ENCODE results near the gene SUGCT. TPM values are rescaled to one million over a fixed set of nuclear protein-coding genes. Genes with fewer than 3 reads are reported as not detected.
A peak's percentile ranks its signal among the peaks of the same experiment; 100 is the strongest.

SUGCT gene
- total RNA-seq, 1 experiment from 2014 or later = 2.1 TPM

DNA sequence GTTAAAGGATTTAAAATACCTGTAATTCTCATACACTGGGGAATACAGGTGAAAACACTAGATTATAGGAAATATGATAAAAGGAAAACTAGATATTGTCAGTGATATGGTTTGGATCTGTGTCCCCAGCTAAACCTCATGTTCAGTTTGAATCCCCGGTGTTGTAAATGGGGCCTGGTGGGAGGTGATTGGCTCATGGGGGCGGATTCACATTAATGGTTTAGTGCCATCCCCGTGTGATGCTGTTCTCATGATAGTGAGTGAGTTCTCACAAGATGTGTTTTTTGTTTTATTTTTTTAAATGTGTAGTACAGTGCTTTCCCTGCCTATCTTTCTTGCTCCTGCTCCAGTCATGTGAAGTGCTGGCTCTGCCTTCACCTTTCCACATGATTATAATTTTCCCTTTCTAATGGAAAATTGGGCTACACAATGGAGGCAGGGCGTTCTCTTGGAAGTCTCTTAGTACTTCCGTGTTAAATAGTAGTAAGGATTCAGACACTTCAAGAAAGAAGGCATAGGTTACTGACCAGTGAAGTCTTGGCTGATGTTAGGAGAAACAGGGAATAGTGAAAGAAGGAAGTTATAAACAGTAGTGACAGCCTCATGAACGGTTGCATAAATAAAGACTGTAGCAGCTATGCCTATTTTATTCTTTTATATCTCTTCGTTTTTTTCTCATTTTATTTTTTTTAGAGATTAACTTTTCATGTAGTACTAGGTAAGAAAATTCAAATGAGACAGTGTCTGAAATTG is 386.4 kb downstream of the SUGCT start:
- no peak for DNase-seq (ENCODE audit: low spot score)

DNA sequence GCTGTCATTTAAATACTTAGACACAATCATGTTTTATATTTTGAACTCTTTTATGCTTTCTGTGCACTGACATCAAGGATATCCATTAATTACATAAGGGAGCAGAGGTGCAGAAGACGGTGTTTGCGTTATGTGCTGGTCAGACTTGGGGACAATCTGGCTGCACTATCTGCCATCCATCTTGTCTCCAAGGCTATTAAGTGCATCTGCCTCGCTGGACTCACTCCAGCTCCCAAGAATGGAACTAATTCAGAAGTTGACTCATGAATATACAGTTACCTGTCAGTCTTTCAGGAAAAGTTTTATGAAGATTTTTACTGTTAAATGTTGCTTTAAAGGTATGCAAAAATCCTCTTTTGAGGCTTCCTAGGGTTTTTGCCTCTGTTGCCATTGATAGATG is 391.0 kb downstream of the SUGCT start:
- DNase-seq (ENCODE audit: low spot score) = no peak

GRCh38 chr7:40526951-40527715 is 392.3 kb downstream of the SUGCT start:
- DNase-seq (ENCODE audit: low spot score) = no peak

GRCh38 chr7:40527723-40528122 is 392.9 kb downstream of the SUGCT start:
- DNase-seq (ENCODE audit: low spot score) = no peak

DNA sequence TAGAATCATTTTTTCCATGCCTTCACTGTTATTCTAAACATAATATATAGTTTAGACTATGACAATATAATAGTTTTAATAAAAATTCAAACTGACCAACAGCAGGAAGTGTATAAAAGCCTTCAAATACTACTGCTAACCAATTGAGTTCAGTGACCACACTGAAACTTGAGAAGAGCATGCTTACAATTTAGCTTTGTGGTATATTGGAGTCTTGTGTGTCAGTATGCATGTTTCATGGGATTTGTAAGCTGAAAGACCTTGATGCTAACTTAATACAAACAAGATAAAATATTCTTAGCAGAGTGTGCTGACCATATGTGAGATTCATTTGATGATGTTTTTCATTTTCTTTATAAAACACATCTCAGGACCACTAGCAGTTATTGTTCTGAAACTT is 395.5 kb downstream of the SUGCT start:
- DNase-seq (ENCODE audit: low spot score) = peak; percentile 54

- DNase-seq (ENCODE audit: low spot score) = no peak
These were observed 397.2 kb downstream of the SUGCT start for GRCh38 chr7:40531956-40532355.

DNA sequence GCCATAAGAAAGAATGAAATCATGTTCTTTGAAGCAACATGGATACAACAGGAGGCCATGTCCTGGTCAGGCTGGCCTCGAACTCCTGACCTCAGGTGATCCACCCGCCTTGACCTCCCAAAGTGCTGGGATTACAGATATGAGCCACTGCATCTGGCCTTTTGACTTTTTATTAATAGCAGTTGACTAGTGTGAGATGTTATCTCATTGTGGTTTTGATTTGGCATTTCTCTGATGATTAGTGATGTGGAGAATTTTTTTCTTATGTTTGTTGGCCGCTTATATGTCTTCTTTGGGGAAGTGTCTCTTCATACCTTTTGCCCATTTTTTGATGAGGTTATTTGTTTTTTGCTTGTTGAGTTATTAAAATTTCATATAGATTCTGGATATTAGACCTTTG is 400.9 kb downstream of the SUGCT start:
- DNase-seq (ENCODE audit: low spot score) = no peak

DNA sequence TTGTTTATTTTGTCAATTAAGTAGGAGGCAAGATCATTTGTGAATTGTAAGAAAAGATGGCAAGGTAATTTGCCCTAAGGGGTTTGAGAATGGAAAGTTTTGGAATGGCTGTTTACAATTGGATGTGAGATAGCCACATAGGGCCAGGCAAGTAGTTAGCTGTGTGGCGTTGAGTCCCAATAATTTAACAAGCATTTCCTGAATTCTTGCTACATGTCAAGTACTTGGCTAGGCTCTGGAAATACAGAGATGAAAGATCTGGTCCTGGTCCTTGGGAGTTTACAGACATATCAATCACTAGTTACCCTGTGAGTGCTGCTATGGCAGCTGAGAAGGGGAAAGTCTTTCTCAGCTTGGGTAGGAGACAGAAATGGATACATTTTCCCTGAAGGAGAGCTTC is 401.6 kb downstream of the SUGCT start:
- DNase-seq (ENCODE audit: low spot score) = no peak

DNA sequence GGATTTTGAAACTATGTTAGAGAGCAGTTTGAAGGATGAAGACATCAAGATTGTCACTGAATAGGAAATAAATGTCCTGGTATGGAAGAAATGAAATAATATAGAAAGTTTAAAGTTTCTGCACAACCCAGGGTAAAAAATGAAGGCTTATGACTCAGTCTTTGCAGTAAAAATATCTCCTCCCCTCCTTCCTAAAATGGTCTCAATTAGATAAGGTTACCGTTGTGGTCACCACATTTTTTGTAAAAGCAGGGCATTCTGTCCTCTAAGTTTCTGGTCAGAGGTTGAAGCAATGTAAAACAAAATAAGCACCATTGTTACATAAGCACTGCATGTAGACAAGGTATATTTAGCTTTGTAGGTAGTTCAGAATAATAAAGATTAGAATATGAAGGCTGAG is 403.5 kb downstream of the SUGCT start:
- no peak for DNase-seq (ENCODE audit: low spot score)

DNA sequence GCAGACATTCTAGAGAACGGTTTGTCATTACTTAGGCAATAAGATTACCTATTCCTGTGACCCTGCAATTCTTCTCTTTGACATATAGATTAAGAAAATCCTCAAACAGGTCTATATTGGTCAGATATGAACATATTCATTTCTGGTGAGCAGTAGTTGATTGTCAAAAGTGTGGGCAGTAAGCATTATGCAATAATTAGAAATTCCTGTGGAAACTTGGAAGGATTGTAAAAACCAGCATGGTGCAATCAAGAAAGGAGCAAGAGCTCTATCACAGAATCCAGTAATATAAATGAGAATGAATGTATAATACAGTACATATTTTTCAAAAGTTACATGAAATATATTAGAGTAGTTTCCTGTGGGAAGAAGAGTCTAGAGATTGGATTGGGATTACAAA is 406.5 kb downstream of the SUGCT start:
- DNase-seq (ENCODE audit: low spot score) = no peak

GRCh38 chr7:40542982-40543741 is 408.4 kb downstream of the SUGCT start:
- no peak for DNase-seq (ENCODE audit: low spot score)

DNA sequence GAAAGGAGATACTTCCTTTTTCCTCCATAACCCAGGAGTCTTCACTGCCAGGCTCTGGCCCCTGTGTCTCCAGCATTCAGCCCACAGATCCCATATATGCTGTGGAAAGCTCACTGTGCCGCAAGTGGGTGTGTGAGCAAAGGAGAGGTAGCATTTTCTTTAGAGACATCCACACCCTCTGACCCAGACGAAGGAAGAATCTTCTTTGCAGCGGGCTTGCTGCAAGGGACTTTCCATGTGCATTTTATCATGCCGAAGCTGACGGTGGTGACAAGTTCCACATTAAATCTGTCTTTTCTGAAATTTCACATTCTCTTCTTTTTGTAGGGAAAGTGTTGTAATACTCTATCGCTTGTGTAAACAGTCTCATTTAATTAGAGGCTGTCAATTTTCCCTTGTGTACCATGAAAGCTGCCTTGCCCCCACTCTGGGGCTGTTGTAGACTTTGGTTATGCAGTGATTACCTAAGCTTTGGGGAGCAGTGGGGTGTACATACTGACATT is 409.5 kb downstream of the SUGCT start:
- no peak for DNase-seq (ENCODE audit: low spot score)

DNA sequence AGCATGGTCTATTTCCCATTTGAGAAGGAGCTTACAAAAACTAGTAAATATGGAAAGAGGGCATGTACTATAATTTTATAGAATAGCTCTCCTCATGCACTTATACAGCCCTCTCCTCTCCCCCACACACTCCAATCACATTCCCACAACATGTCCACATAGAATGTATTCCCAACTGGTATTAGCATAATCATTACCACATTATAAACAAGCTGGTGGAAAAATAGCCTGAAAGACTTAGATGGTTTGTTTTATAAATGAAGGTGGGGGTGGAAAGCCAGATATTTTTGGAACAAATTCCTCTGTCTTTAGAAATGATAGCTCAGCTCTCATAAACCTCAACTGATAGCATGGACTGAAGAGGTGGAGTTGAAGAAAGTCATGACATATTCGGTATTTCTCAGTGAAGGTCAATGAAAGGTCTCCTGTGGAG is 410.1 kb downstream of the SUGCT start:
- DNase-seq (ENCODE audit: low spot score) = no peak

- DNase-seq (ENCODE audit: low spot score) = no peak
These were observed 410.9 kb downstream of the SUGCT start for GRCh38 chr7:40545739-40546138.

DNA sequence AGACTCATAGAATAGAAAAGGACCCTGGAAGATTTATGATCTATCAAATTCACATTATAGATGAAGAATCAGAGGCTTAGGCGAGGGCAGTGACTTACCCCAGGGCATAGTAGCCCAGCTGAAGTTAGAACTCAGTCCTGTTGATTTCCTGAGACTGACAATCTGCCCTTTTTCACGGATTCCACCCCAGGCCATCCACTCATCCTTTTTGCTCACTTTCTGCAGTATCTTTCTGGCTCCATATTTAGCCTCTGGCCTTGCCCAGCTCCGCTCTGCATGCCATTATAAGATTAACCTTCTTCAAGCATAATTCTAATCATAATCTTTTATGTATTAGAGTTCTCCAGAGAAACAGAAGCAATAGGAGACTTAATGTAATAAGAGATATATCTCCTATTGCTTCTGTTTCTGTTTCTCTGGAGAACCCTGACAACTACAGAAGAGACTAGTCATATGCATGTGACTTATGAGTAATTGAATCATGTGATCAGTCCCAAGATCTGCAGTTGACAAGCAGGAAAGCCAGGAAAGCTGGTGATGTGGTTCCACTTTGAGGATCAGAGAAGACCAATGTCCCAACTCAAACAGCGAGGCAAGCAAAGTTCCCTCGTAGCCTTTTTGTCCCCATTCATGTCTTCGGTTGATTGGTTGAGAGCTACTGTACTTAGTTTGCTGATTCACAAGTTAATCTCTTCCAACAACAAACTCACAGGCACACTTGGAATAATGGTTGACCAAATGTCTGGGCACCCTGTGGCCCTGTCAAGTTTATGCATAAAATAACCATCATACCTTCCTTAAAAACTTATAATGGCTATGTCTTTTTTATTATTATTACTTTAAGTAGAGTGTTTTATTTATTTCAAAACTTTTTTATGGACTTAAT is 412.1 kb downstream of the SUGCT start:
- DNase-seq (ENCODE audit: low spot score) = no peak

DNA sequence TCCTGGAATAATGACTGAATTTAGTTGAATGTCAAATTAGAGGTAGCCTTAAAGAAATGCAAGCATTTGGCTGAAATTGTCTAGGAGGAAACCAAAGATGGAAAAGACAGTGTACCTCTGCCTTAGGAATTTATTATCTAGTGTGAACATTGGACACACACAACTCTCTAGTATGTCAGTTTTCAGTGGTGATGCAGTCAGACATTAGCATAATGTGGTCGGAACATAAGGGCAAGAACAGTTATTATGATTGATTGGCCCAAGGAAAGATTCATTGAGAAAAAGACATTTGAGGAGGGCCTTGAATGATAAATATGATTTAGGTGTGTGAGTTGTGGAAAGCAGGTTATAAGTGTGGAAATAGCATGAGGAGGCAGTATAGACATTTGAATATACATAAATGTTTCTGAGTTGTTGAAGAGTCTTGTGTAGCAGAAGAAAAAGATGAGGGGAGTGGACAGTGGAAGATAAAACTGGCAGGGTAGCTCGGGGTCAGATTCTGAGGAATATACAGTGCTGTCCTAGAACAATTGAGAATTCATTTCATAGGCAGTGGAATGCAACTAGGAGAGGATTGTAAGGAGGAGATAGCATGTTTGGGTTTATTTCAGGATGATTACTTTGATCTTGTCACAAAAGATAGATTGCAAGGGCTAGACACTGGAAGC is 414.7 kb downstream of the SUGCT start:
- DNase-seq (ENCODE audit: low spot score) = no peak

DNA sequence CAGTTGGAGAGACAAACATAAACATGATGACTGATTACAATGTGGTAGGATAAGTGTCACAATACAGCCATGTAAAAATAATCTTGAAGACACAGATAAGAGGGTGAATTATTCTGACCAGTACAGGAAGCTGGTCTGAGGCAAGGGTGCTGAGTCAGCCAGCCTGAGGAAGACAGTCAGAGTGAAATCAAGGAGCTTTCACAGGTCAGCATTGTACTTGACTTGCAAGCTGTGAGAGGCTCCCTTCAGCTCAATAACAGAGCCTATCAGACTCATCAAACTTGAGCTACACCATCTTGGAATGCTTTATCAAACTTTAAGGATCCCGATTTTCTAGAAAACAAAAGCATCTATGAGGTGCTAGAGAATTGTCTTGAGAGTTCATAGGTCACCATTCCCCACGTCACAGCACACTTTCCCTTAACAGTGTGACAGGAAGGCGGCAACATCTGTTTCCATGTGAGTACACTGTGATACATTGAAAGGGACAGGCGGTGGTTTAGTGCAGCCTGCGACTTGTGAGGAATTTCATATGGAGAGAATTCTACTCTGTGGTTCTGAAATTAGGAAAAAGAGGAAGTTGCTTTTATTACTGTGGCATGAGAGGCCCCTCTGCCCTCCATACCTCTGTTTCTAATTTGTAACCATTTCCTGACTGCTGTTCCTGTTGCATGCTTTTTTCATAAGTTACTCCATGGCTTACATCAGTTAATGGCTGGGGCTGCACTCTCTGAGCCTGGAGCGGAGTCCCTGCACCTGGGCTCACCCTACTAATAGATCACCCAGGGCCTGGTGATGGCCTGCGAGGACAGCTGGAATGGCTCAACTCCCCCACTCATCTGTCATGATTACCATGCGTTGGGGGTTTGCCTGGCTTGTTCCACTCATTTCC is 417.1 kb downstream of the SUGCT start:
- peak; percentile 57 for DNase-seq (ENCODE audit: low spot score)

- no peak for DNase-seq (ENCODE audit: low spot score)
These were observed 425.9 kb downstream of the SUGCT start for GRCh38 chr7:40560672-40561071.

GRCh38 chr7:40566879-40567278 is 432.1 kb downstream of the SUGCT start:
- DNase-seq (ENCODE audit: low spot score) = no peak

DNA sequence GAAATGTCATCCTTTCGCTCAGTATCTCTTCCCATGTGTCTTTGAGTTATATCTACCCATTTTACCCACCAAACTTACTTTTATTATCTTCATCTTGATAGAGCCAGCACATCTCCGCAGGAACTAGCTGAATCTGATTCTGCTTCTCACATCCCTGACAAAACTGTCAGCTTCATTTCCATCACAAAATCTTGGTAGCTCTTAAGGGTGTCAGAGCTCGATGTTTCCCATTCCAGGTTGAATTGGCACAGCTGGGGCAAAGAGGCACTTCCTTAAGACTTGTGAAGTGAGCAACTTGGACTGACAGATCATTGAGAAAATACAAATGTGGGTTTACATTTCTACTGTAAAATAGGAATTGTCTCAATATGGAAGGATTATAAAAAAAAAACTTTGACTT is 434.5 kb downstream of the SUGCT start:
- DNase-seq (ENCODE audit: low spot score) = no peak

Data from H4 (cell line).